SK-MEL-5 (cell line): ENCODE data around the gene DCLK1. TPM values are rescaled to one million over a fixed set of nuclear protein-coding genes. Genes with fewer than 3 reads are reported as not detected.

Source experiments
- DNase-seq: peaks from one replicate; pipeline ENCODE4 v3.0.0-alpha.2; 2016; ENCODE audit warnings: low read depth, low spot score
- in situ Hi-C: cut with HindIII; loops from 2 replicates; pipeline ENCODE4 v1.10.0; 2016; ENCODE audit warnings: low sequenced_read_pairs, high pct_unique_total_duplicates, low pct_unique_long_range_greater_than_20kb
- polyA plus RNA-seq, 2 experiments: library from polyadenylated mRNA; depleted of rRNA; stranded (reverse); fragments of >200 nt; gene quantifications; 2 replicates each; pipeline ENCODE4 v1.2.3, GENCODE V29; 2015
- total RNA-seq: library from RNA; depleted of rRNA; stranded (reverse); fragments of >200 nt; shearing (Covaris generic); gene quantifications from 2 replicates; pipeline ENCODE4 v1.2.3, GENCODE V29; 2014; rRNA removed

DCLK1 gene
- 35.6 and 39.5 TPM in 2 replicates for total RNA-seq
- polyA plus RNA-seq (2015; cell fraction: cytosol; rRNA removed) = 35.8 and 48.4 TPM in 2 replicates
- polyA plus RNA-seq (2015; cell fraction: nucleus; rRNA removed) = 30.2 and 31.6 TPM in 2 replicates

GRCh38 chr13:36131222-36131930, at the start of gene DCLK1:
TSS of gene DCLK1 (minus strand) at chr13:36131382.
- DNase-seq = peak; percentile 67
- in situ Hi-C loops = no loop called here

- DNase-seq = no peak
- in situ Hi-C loops = no loop called here
Observed at GRCh38 chr13:36175621-36176020, 44.4 kb upstream of the DCLK1 start.

GRCh38 chr13:36174923-36175322, 43.7 kb upstream of the DCLK1 start:
- in situ Hi-C loops = no loop called here
- DNase-seq = no peak

- no peak for DNase-seq
- in situ Hi-C loops = no loop called here
Observed at GRCh38 chr13:36173571-36174322, 42.6 kb upstream of the DCLK1 start.

GRCh38 chr13:36166046-36166445, 34.9 kb upstream of the DCLK1 start:
- in situ Hi-C loops = no loop called here
- DNase-seq = no peak

GRCh38 chr13:36163809-36164308, 32.7 kb upstream of the DCLK1 start:
- DNase-seq = peak; percentile 33
- in situ Hi-C loops = no loop called here

GRCh38 chr13:36163286-36163685, 32.1 kb upstream of the DCLK1 start:
- in situ Hi-C loops = no loop called here
- DNase-seq = no peak

GRCh38 chr13:36160297-36160696, 29.1 kb upstream of the DCLK1 start:
- DNase-seq = no peak
- in situ Hi-C loops = no loop called here

- in situ Hi-C loops = no loop called here
- no peak for DNase-seq
Observed at GRCh38 chr13:36158611-36159010, 27.4 kb upstream of the DCLK1 start.

- in situ Hi-C loops = no loop called here
- peak; percentile 19 for DNase-seq
Observed at GRCh38 chr13:36157480-36157879, 26.3 kb upstream of the DCLK1 start.

GRCh38 chr13:36154567-36155291, 23.5 kb upstream of the DCLK1 start:
- in situ Hi-C loops = no loop called here
- no peak for DNase-seq

GRCh38 chr13:36151591-36151990, 20.4 kb upstream of the DCLK1 start:
- in situ Hi-C loops = no loop called here
- no peak for DNase-seq

- in situ Hi-C loops = no loop called here
- no peak for DNase-seq
Observed at GRCh38 chr13:36148446-36148845, 17.3 kb upstream of the DCLK1 start.

- no peak for DNase-seq
- in situ Hi-C loops = no loop called here
Observed at GRCh38 chr13:36147330-36147729, 16.1 kb upstream of the DCLK1 start.

- in situ Hi-C loops = no loop called here
- no peak for DNase-seq
Observed at GRCh38 chr13:36146511-36147269, 15.5 kb upstream of the DCLK1 start.

GRCh38 chr13:36143738-36144137, 12.6 kb upstream of the DCLK1 start:
- no peak for DNase-seq
- in situ Hi-C loops = no loop called here

- in situ Hi-C loops = no loop called here
- DNase-seq = no peak
Observed at GRCh38 chr13:36142735-36143134, 11.6 kb upstream of the DCLK1 start.
